Measurements from ENCODE around the gene ERGIC2. TPM values are rescaled to one million over a fixed set of nuclear protein-coding genes. Genes with fewer than 3 reads are reported as not detected.

Gene ERGIC2
- total RNA-seq, 1 experiment from 2014 or later, result 111 TPM

DNA sequence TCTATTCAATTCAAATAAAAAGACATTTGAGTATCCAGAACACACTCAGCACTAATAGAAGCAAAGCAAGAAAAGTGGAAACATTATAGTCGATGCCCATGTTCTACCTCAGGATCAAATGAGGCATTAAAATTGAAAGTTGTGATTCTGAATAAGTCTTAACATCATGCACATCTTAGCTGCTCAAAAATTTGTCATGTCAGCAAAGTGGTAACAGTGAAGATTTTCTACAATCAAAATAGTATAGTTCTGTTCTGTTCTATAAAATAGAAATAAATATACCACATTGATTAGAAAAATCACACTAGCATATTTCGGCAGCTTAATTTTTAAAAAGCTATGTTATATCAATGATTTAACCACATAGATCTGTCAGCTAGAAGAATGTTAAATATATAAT, 74.7 kb downstream of the ERGIC2 start:
- TF ChIP-seq, protein P1, sequence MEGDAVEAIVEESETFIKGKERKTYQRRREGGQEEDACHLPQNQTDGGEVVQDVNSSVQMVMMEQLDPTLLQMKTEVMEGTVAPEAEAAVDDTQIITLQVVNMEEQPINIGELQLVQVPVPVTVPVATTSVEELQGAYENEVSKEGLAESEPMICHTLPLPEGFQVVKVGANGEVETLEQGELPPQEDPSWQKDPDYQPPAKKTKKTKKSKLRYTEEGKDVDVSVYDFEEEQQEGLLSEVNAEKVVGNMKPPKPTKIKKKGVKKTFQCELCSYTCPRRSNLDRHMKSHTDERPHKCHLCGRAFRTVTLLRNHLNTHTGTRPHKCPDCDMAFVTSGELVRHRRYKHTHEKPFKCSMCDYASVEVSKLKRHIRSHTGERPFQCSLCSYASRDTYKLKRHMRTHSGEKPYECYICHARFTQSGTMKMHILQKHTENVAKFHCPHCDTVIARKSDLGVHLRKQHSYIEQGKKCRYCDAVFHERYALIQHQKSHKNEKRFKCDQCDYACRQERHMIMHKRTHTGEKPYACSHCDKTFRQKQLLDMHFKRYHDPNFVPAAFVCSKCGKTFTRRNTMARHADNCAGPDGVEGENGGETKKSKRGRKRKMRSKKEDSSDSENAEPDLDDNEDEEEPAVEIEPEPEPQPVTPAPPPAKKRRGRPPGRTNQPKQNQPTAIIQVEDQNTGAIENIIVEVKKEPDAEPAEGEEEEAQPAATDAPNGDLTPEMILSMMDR (IDR thresholded peaks at IDR 0.05; ENCODE audit: insufficient read depth in 1 of 2, low read depth in 1 of 2, low read length in 1 of 2, severe bottlenecking in 1 of 2, unreplicated experiment in 1 of 2), result no peak
- H3K27me3 Mint-ChIP-seq (ENCODE audit: insufficient read depth, unreplicated experiment), result no peaks in the 10 kb centered on the region
- POLR2A ChIA-PET, result no interaction called here

DNA sequence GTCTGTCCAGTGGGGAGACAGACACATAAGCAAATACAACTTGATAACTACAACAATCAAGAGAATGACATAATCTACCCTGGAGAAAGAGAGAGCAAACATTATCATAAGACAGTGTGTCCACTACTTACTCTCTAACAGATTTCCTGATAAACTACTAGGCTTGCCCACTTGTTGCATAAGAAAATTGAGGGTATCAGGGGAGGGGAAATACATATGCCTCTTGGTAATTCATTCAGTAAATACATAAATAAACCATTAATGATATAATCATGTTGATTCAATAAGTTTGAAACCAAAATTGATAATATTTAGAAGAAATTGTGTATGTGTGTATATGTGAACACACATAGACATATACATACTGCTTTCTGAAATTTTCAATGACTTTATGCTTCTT, 76.6 kb downstream of the ERGIC2 start:
- BruUV-seq (replicated peaks), result no TSS peak
- Mint-ChIP-seq H3K4me1 (ENCODE audit: low read depth, unreplicated experiment) (peaks cover 7% of the 10 kb centered on the region), H3K9me3 (ENCODE audit: unreplicated experiment) (no peaks in the 10 kb centered on the region), H3K27ac (ENCODE audit: unreplicated experiment) (no peak overlapping the region), H3K4me3 (ENCODE audit: unreplicated experiment) (no peak overlapping the region), H3K27me3 (ENCODE audit: insufficient read depth, unreplicated experiment) (no peaks in the 10 kb centered on the region), H3K36me3 (ENCODE audit: insufficient read depth, unreplicated experiment) (no peaks in the 10 kb centered on the region)
- no peaks in the 10 kb centered on the region for H3K27me3 ChIP-seq (replicated peaks; ENCODE audit: control insufficient read depth, insufficient read depth, low read length)
- no peaks in the 10 kb centered on the region for H3K36me3 ChIP-seq (ENCODE audit: control insufficient read depth, insufficient read depth, low read length)
- H3K4me3 ChIP-seq (ENCODE audit: low read depth, low read length), result no peak overlapping the region
- H3K4me1 ChIP-seq, result peaks cover 20% of the 10 kb centered on the region
- DNase-seq, result peak in 1 of 2 experiments; percentile 13
- H3K9me3 ChIP-seq, result no peaks in the 10 kb centered on the region
- intact Hi-C loops (cut with micrococcal nuclease; ENCODE audit: unreplicated experiment), result loop anchor here (5.0 kb wide), 1 partner anchor 77 kb away; no protein-coding TSS in a partner anchor
- POLR2A ChIA-PET, result no interaction called here
- CTCF ChIA-PET, result no interaction called here
- TF ChIP-seq, protein P1 (IDR thresholded peaks at IDR 0.05; ENCODE audit: insufficient read depth in 1 of 2, low read depth in 1 of 2, low read length in 1 of 2, severe bottlenecking in 1 of 2, unreplicated experiment in 1 of 2), result no peak

More for the DNA sequence above, 74.7 kb downstream of the ERGIC2 start:
- no peaks in the 10 kb centered on the region for H3K36me3 Mint-ChIP-seq (ENCODE audit: insufficient read depth, unreplicated experiment)
- intact Hi-C loops (cut with micrococcal nuclease; ENCODE audit: unreplicated experiment), result no loop called here
- H3K27me3 ChIP-seq (replicated peaks; ENCODE audit: control insufficient read depth, insufficient read depth, low read length), result no peaks in the 10 kb centered on the region
- H3K4me1 ChIP-seq, result peaks cover 20% of the 10 kb centered on the region
- no peaks in the 10 kb centered on the region for H3K9me3 Mint-ChIP-seq (ENCODE audit: unreplicated experiment)
- H3K4me1 Mint-ChIP-seq (ENCODE audit: low read depth, unreplicated experiment), result peaks cover 7% of the 10 kb centered on the region
- CTCF ChIA-PET, result interaction anchor here (0.6 kb wide), 1 partner anchor 179 kb away, joined by 3 read pairs; no protein-coding TSS in a partner anchor
- no peaks in the 10 kb centered on the region for H3K9me3 ChIP-seq
- no peak overlapping the region for H3K4me3 ChIP-seq (ENCODE audit: low read depth, low read length)
- H3K27ac Mint-ChIP-seq (ENCODE audit: unreplicated experiment), result no peak overlapping the region
- H3K36me3 ChIP-seq (ENCODE audit: control insufficient read depth, insufficient read depth, low read length), result no peaks in the 10 kb centered on the region
- DNase-seq, result no peak
- no peak overlapping the region for H3K4me3 Mint-ChIP-seq (ENCODE audit: unreplicated experiment)
- BruUV-seq (replicated peaks), result no TSS peak

DNA sequence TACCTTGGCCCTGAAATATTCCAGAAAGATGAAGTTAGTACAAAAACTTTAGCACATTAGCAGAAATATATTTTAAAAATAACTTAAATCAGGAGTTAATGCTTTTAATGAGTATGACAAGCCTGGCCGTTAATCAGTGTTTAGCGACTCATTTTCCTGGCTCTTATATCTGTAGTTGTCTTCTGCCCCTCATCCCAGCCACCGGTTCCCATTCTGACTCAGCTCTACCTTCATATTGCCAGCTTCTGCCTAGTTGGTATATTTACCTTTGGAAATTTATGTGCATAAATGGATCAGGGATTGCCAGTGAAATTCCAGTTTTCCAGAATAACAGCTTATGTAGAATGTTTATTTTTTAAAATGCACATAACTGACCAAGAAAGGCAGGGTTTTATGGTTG, 79.9 kb downstream of the ERGIC2 start:
- H3K4me3 ChIP-seq (ENCODE audit: low read depth, low read length), result no peak overlapping the region
- Mint-ChIP-seq H3K36me3 (ENCODE audit: insufficient read depth, unreplicated experiment) (no peaks in the 10 kb centered on the region), H3K4me1 (ENCODE audit: low read depth, unreplicated experiment) (peaks cover 11% of the 10 kb centered on the region), H3K27me3 (ENCODE audit: insufficient read depth, unreplicated experiment) (no peaks in the 10 kb centered on the region), H3K9me3 (ENCODE audit: unreplicated experiment) (no peaks in the 10 kb centered on the region), H3K27ac (ENCODE audit: unreplicated experiment) (no peak overlapping the region), H3K4me3 (ENCODE audit: unreplicated experiment) (no peak overlapping the region)
- ChIA-PET POLR2A (no interaction called here), CTCF (no interaction called here)
- H3K27me3 ChIP-seq (replicated peaks; ENCODE audit: control insufficient read depth, insufficient read depth, low read length), result no peaks in the 10 kb centered on the region
- H3K36me3 ChIP-seq (ENCODE audit: control insufficient read depth, insufficient read depth, low read length), result no peaks in the 10 kb centered on the region
- intact Hi-C loops (cut with micrococcal nuclease; ENCODE audit: unreplicated experiment), result loop anchor here (5.0 kb wide), 1 partner anchor 74 kb away; no protein-coding TSS in a partner anchor
- no TSS peak for BruUV-seq (replicated peaks)
- no peak for DNase-seq
- peaks cover 20% of the 10 kb centered on the region for H3K4me1 ChIP-seq
- TF ChIP-seq, protein P1 (IDR thresholded peaks at IDR 0.05; ENCODE audit: insufficient read depth in 1 of 2, low read depth in 1 of 2, low read length in 1 of 2, severe bottlenecking in 1 of 2, unreplicated experiment in 1 of 2), result no peak
- H3K9me3 ChIP-seq, result no peaks in the 10 kb centered on the region

All from Caco-2 (cell line).